GM12878 (cell line): ENCODE results near the gene IFNLR1.

Source experiments
- BRCA1 ChIP-seq: IDR thresholded peaks from 2 replicates; pipeline ENCODE4 v1.6.1; 2011; ENCODE audit warnings: low read depth, low read length, improper control_type of control experiment
- CHD4 ChIP-seq: fragments of 200-600 bp; sonication (generic); IDR thresholded peaks from 2 replicates; pipeline ENCODE4 v1.6.1; 2016; ENCODE audit warnings: mild to moderate bottlenecking
- CTCF ChIP-seq, 3 experiments: IDR thresholded peaks in 2 of 3; conservative IDR thresholded peaks in 1 of 3; 2 replicates each; pipeline ENCODE4 v1.5.1; 2011; ENCODE audit warnings: low read depth in 3 of 3, low read length in 3 of 3, mild to moderate bottlenecking in 3 of 3, control low read depth in 2 of 3, moderate library complexity in 2 of 3, inconsistent platforms in 1 of 3, mixed read lengths in 1 of 3; ENCODE audit not compliant: control insufficient read depth in 2 of 3, insufficient read depth in 1 of 3; ENCODE audit errors: extremely low read depth in 1 of 3
- HDAC2 ChIP-seq: fragments of 200-600 bp; sonication (generic); IDR thresholded peaks from 2 replicates; pipeline ENCODE4 v1.6.1; 2017
- KLF5 ChIP-seq: fragments of 450-650 bp; IDR thresholded peaks from 2 replicates; pipeline ENCODE4 v1.6.1; 2014; ENCODE audit warnings: mild to moderate bottlenecking; ENCODE audit not compliant: partially characterized antibody
- MAX ChIP-seq: IDR thresholded peaks from 2 replicates; pipeline ENCODE4 v1.6.1; 2012; ENCODE audit warnings: low read depth, low read length, improper control_type of control experiment
- NKRF ChIP-seq: fragments of 450-650 bp; conservative IDR thresholded peaks from 2 replicates; pipeline ENCODE4 v1.6.1; 2017; ENCODE audit warnings: mild to moderate bottlenecking, moderate library complexity
- POLR2A ChIP-seq: IDR thresholded peaks from 2 replicates; pipeline ENCODE4 v1.6.1; 2011; ENCODE audit warnings: low read depth, mild to moderate bottlenecking, low read length
- POLR2AphosphoS5 ChIP-seq: IDR thresholded peaks from 2 replicates; pipeline ENCODE4 v1.6.1; 2011; ENCODE audit warnings: mild to moderate bottlenecking, low read length, inconsistent platforms
- REST ChIP-seq: IDR thresholded peaks from 2 replicates; pipeline ENCODE4 v1.6.1; 2012; ENCODE audit warnings: mild to moderate bottlenecking, low read depth, low read length
- SMAD1 ChIP-seq: fragments of 450-650 bp; IDR thresholded peaks from 2 replicates; pipeline ENCODE4 v1.6.1; 2018; ENCODE audit warnings: mild to moderate bottlenecking, low read depth; ENCODE audit not compliant: partially characterized antibody
- SMC3 ChIP-seq: IDR thresholded peaks from 2 replicates; pipeline ENCODE4 v1.6.1; 2011; ENCODE audit warnings: low read length, improper control_type of control experiment, borderline replicate concordance
- ZNF274 ChIP-seq: IDR thresholded peaks from one replicate; pipeline ENCODE4 v1.8.0; 2011; ENCODE audit not compliant: insufficient read length, insufficient read depth

- TF ChIP-seq POLR2AphosphoS5 (no peak), CTCF (IDR thresholded peaks at IDR 0.05 in 2 of 3, conservative IDR thresholded peaks at IDR 0.05 in 1 of 3; ENCODE audit: control insufficient read depth in 2 of 3, extremely low read depth in 1 of 3, insufficient read depth in 1 of 3, low read depth in 3 of 3, low read length in 3 of 3) (no peak), HDAC2 (no peak), NKRF (no peak), BRCA1 (no peak), ZNF274 (no peak), MAX (no peak), POLR2A (no peak), SMC3 (no peak), REST (no peak), CHD4 (no peak), SMAD1 (no peak), KLF5 (no peak)
These were observed 47.2 kb downstream of the IFNLR1 start for GRCh38 chr1:24139841-24140425.
